ENCODE data around the gene KCNK1.
"Not testable (repeated sequence)": the region's sequence is repeated elsewhere in the genome, so short reads cannot be mapped to it uniquely, and the experiment has no call there.

KCNK1 gene

GRCh38 chr1:233664253-233664652, 50.3 kb downstream of the KCNK1 start:
- DNase-seq (ENCODE audit: low read depth), result peak; percentile 61
- TF ChIP-seq CTCF (IDR thresholded peaks at IDR 0.05; ENCODE audit: insufficient read depth, low read depth, low read length, missing control alignments), result no peak
- no peak overlapping the region for H3K4me3 ChIP-seq (ENCODE audit: low read length)

DNA sequence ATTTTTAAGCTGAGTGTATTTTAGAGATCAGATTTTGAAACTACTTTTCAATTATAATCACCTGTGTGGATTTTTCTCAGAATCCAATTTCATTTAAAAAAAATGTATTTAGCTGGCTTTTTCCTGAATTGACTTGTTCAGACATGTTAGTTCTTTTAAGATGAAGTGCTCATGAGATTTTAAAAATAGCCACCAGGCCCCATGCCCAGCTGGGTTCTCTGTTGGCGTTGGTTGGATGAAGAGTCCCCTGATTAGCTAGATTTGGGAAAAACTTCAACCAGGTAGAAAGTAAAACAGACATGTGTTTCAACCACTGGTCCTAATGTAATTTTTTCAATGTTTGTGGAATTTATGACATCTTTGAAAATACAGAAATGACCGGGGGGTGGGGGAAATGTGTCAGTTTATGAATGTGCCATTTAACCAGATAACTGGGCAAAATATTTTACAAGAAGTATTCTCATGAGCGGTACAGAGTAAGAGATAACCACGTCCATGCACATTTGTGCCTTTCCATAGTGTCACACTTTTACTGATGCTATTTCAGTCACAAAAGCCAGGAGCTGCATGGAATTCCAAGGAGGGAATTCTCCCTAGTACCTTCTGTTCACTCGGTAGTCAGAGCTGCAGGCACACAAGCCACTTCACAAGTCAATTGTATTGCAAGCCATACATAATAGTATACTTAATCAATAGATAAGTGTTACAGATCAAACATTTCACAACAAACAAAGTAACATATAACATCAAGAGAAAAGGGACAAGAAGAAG, 51.1 kb downstream of the KCNK1 start:
- no peak for TF ChIP-seq CTCF (IDR thresholded peaks at IDR 0.05; ENCODE audit: insufficient read depth, low read depth, low read length, missing control alignments)
- no peak for DNase-seq (ENCODE audit: low read depth)
- no peak overlapping the region for H3K4me3 ChIP-seq (ENCODE audit: low read length)

GRCh38 chr1:233665575-233666270, 51.8 kb downstream of the KCNK1 start:
- H3K4me3 ChIP-seq (ENCODE audit: low read length), result no peak overlapping the region
- TF ChIP-seq CTCF (IDR thresholded peaks at IDR 0.05; ENCODE audit: insufficient read depth, low read depth, low read length, missing control alignments), result no peak
- DNase-seq (ENCODE audit: low read depth), result no peak

DNA sequence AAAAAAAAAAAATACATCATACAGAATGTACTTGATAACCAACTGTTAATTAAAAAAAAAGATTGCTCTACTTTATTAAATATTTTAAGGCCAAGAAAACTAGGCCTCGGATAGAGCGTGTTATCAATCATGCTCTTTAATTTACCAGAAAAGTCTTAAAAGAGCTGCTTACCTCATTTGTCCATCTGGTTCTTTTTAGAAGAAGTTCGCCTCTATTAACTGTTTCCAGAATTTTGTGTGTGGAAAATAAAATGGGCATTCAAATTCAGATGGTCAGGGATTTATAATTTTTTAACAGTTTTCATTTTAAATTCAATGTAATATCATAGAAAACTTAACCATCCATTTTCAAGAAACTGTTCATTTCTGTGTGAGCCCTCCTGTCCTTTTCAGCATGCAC, 53.8 kb downstream of the KCNK1 start:
- no peak for DNase-seq (ENCODE audit: low read depth)
- H3K4me3 ChIP-seq (ENCODE audit: low read length), result no peak overlapping the region
- TF ChIP-seq CTCF (IDR thresholded peaks at IDR 0.05; ENCODE audit: insufficient read depth, low read depth, low read length, missing control alignments), result no peak

DNA sequence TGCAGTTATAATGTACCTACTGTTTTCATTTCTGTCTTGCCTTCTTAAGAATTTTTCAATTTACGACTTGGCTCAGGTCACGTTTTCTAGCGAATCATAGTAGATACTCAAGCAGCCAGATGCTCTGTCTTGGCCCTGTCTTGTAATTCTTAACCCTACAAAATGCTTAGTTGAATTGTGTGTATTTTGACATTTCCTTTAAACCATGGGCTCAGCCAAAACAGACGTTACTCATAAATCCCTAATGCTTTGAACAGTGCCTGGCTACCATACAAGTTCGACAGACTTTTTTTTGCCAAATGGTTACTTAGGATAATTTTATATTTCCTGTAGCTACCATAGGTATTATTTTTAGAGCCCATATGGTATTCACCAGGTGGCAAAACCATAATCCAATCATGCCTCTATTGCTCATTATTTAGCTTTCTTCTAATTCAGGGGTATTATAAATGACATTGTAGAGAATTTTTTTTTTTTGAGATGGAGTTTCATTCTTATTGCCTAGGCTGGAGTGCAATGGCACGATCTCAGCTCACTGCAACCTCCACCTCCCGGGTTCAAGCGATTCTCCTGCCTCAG, 54.3 kb downstream of the KCNK1 start:
- no peak for DNase-seq (ENCODE audit: low read depth)
- H3K4me3 ChIP-seq (ENCODE audit: low read length), result no peak overlapping the region
- TF ChIP-seq CTCF (IDR thresholded peaks at IDR 0.05; ENCODE audit: insufficient read depth, low read depth, low read length, missing control alignments), result no peak

GRCh38 chr1:233668725-233669294, 54.9 kb downstream of the KCNK1 start:
- DNase-seq (ENCODE audit: low read depth), result peak; percentile 89
- no peak overlapping the region for H3K4me3 ChIP-seq (ENCODE audit: low read length)
- no peak for TF ChIP-seq CTCF (IDR thresholded peaks at IDR 0.05; ENCODE audit: insufficient read depth, low read depth, low read length, missing control alignments)

DNA sequence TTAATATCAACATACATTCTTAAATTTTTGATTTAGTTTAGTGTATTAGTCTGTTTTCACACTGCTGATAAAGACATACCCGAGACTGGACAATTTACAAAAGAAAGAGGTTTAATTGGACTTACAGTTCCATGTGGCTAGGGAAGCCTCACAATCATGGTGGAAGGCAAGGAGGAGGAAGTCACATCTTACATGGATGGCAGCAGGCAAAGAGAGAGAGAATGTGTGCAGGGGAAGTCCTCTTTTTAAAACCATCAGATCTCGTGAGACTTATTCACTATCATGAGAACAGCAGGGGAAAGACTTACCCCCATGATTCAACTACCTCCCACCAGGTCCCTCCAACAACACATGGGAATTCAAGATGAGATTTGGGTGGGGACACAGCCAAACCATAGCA, 56.5 kb downstream of the KCNK1 start:
- not testable (repeated sequence) for DNase-seq (ENCODE audit: low read depth); H3K4me3 ChIP-seq (ENCODE audit: low read length)
